HPDE6-E6E7 (cell line): Measurements from ENCODE around the gene SMIM1.
"Not testable (repeated sequence)": the region's sequence is repeated elsewhere in the genome, so short reads cannot be mapped to it uniquely, and the experiment has no call there.

Experiments
- DNase-seq: peaks from one replicate; pipeline ENCODE4 v3.0.0; 2011; ENCODE audit warnings: missing footprints; ENCODE audit errors: extremely low spot score

Gene SMIM1

DNA sequence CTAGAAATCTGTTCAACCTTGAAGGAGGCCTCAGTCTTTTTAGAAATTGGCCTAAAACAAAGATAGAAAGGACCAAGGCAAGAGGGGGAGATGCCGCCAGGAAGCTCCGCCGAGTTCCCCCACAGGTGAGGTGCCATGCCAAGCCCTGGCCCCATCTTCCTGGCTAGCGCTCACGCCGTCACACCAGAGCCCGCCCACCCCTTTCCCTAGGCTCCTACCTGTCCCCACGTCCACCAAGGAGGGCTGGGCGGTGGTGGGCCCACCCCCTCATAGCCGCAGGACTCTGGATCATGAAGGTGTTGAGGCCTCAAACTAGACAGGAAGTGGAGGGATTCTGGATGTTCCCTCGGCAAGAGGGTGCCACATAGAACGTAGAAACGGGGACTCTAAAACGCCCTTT is 35.8 kb upstream of the SMIM1 start:
- DNase-seq, result no peak

DNA sequence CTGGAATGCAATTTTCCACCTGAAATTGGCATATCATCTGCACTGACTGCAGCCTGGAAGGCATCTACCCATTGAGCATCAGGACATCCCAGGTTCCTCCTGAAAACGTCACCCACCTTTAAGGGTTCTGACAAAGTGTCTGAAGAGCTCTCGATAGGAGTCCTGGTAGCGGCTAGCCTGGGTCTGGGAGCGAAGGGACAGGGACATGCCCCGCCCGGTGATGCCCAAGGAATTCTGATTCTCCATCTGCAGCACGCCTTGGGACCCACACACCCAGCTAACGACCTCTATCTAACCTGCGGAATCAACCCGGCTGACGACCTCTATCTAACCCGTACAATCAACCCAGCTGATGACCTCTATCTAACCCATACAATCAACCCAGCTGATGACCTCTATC is 33.6 kb upstream of the SMIM1 start:
- no peak for DNase-seq

DNA sequence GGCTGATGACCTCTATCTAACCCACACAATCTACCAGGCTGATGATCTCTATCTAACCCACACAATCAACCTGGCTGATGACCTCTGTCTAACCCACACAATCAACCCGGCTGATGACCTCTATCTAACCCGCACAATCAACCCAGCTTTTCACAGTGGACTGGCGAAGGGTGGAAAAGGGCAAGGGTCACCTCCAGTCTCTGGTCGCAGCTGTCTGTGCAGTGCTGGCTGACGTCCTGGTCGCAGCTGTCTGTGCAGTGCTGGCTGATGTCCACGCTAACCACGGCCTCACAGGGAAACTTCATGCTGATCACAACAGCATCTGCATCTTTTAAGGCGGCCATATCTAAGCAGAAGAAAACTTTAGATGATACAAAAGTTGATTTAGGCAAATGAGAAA is 32.5 kb upstream of the SMIM1 start:
- DNase-seq, result no peak

DNA sequence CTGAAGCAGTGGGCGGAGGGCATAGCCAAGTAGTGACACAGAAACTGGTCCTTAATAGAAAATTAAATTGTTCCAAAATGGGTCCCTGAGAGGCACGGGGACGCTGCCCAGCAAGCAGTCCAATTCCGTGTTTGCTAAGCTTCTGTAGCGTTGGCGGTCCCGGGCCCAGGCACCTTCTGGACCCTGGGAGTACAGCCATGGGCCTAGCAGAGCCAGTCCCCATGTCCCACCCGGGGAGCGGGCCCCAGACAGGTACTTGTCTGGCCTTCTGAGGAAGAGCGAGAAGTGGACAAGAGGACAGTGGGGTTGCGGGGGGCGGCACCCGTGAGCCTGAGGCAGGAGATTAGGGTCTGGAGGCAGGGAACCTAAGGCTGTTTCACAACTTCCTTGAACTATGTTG is 31.8 kb upstream of the SMIM1 start:
- no peak for DNase-seq

DNA sequence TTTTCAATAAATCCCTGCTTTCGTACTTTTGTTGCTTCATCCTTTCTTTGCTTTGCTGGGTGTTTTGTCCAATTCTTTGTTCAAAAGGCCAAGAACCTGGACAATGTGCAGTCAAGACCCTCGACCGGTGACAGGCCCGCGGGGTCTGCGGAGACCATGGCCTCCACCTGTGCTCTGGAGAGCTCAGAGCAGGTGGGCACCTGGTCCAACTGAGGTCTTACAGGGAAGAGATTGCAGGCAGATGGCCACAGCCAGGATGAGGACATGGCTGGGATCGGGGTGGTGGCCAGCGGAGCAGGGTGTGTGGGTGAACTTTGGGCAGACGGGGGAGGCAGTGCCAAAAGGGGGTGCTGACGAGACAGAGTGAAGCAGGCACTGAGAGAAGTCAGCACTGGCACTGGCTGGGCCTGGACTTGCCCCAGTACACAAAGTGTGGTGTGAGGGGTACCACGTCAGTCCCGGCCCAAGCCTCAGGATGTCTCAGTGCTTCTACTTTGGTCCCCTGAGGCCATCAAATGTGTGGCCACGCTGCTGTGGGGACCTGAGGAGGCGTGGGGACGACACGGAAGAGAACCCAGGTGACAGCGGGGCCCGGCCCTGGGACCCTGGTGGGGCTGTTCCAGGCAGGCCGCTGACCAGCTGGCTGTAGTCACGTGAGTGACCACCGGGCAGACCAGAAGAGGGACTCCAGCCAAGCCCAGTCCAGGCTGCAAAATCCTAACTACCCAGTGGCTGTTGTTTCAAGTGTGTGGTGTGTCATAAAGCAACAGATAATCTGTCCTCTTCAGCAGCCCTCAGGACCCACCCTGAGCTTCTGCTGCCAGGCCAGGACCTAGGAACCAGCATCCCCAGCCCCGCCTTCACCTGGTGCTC is 30.7 kb upstream of the SMIM1 start:
- no peak for DNase-seq

DNA sequence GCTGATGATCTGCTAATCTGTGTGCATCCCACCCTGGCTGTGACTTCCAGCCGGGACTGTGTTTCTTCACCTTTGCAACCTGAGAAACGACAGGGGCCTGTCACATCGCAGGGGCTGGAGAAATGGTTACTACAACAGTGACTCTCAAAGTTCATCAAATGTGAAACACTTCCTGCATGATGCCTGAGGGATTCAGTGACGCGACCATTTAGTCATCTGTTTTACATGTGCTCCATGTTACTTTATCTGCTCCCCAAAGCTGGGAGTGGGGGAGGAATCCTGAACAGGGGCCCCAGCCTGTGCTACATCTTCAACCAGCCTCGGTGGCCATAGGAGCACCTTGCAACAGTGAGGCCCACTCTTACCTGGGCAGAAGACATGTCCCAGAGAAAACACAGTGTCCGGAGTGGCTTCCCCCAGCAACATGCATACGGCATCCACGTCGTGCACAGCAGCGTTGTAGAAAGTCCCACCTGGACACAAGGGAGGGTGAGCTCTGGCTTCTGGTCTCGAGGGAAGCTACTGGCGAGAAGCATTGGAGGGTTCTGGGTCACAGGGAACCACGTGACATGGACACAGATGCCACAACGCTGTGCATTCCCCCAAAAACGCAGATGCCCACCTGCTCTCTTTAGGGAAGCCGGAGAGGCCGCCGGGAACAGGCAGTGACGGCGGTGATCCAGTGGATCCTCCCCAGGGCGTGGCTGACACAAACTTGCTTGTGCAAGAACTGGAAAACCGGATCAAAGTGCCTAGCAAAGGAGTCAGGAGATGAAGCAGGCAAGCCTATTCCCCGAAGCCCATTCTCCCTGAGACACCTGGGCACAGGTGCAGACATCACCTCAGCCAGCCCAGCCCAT is 29.9 kb upstream of the SMIM1 start:
- no peak for DNase-seq

DNA sequence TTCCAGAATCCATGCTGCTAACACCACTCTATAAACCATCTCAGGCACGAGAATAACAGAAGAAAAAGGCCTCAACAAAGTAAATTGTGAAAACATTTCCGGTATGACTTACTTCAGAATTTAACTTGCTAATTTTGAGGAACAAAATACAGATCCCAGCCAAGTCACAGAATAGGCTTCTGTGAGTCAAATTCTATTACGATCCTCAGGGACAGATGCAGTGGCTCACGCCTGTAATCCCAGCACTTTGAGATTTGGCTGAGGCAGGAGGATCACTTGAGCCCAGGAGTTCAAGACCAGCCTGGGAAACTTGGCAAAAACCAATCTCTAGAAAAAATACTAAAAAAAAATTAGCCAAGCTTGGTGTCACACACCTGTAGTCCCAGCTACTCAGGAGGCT is 29.1 kb upstream of the SMIM1 start:
- no peak for DNase-seq

DNA sequence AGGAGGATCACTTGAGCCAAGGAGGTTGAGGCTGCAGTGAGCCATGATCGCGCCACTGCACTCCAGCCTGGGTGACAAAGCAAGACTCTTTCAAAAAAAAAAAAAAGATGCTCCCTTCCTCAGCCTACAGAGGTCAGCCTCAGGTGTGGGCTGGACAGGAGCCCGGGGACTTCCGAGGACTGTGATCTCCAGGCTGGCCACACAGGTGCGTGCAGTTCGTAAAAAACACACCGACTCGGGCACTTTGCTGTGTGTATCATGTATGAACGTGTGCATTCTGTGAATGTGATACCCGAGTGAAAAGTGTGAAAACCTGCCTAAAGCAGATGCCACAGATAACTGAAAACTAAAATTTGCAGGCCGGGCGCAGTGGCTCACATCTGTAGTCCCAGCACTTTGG is 28.7 kb upstream of the SMIM1 start:
- DNase-seq, result no peak

DNA sequence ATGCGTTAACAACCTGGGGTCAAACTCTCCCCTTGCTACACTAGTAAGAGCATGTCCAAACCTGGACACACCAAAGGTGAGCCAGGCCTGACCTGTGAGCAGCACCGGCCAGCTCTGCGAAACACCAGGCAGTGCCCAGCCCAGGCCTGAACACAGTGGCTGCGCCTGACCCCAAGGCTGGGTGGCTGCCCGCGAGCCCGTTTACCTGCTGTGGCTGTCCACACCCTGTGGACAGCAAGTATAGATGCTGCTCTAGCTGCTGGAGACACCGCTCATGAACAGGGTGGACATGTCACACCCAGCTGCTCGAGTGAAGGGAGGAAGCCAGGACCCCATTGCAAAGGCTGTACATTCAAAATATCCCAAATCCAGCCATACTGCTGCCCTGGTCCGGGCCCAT is 27.9 kb upstream of the SMIM1 start:
- no peak for DNase-seq

DNA sequence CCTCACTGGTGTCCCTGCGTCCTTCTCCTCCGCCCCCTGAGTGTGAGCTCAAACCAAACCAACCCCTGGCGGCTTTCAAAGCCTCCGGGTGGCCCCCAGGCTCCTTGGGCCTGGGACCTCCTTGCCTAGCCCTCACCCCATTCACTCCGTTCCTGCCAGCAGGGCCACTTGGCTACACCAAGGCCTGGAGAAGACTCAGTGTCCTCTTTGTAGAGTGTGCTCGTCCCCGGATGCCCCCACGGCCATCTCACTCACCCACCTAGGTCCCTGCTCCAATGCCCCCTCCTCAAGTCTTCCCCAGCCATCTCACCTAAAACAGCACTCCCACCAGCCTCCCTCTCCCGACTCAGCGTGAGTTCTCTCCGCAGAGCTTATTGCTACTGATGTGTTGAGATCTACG is 27.5 kb upstream of the SMIM1 start:
- no peak for DNase-seq

DNA sequence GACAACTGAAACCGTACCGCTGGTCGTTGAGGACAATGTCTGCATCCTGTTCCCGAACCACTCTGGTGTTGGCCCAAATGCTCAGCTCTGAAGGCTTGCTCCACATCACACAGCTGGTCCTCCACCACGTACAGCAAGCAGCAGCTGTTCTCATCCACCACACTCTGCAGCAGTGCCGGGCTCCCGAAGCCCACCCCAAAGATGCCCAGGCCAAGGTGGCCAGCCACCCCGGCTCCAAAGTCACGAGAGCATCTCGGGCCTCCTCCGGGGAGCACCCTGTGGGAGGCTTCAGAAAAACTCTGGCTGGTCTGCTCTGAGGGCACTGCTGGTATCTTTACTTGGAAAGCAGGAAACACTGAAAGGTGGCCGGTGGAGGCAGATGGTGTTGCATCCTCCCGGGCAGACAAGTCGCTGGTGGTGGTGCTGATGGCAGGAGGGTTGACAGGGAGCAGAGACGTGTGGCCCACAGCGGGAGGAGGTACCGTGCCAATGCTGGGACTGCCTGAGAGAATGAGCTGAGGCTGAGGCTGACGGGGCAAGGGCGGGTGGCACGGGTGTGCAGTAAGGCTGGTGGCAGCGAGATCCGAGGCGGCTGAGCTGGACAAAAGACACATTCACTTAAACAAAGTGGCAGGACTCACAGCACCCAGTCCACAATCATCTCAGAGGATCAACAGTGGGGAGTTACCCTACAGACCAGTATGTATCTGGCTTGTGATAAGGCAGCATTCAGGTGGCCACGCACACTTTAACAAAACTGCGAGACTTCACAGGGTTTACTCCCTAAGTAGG is 26.8 kb upstream of the SMIM1 start:
- no peak for DNase-seq

DNA sequence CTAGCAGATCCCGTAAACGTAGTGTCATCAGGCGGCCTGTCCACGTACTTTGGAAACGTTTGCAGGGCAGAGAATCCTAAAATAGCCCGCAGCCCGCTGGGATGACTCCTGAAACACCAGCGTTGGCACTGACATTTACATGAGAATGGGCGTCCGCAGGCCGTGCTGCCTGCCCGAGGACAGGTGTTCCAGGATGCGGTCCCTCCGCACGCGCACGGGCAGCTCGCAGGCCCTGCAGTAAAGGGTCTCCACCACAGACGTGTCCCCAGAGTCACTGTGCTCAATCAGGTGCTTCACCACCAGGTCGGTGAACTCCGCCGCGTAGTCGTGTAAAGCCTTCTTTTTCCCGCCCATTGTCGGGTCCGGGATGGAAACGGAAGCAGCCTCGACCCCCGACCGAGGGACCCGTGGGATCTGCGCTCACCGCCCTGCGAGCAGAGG is 26.1 kb upstream of the SMIM1 start:
- no peak for DNase-seq

DNA sequence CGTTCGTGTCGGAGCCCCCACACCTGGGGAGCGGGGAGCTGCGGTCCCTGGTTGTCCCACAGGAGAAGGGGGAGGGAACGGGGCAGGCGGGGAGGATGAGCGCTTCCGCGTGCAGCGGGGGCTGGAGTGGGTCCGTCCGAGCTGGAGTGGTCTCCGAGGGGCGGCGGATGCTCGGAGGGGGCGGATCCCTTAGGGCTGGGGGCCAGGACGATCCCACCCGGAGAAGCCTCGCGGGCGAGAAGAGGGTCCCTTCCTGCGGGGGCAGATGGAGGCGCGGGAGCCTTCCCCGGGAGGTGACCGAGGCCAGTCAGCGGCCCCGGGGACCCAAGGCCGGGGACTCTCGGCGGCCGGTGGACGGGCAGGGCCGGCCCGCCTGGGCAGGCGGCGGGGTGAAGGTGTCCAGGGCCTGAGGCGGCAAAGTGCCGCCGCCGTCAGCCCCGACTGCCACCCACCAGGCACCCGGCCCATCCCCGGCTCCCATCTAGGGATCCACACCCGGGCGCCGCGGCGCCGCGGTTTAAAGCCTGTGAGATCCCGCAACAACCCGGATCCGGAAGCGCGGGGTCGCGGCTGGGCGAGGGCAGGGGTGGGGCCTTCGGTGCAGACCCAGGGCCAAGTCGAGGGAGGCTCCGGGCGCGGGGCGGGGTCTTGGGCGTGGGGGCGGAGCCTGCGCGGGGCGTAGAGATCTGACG is 25.6 kb upstream of the SMIM1 start:
- peak; percentile 76 for DNase-seq

DNA sequence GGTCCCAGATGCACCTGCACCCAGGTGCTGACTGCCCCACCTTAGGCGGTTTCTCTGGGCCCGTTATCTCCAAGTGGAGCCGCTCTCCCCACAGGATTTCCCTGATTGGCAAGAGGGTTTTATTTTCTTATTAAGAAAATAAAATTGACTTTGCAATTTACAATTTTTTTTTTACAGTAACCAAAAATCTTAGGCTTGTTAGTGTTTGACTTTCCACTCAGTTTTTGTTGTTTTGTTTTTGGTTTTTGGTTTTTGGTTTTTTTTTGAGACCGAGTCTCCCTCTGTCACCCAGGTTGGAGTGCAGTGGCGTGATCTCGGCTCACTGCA is 25.1 kb upstream of the SMIM1 start:
- DNase-seq, result no peak

DNA sequence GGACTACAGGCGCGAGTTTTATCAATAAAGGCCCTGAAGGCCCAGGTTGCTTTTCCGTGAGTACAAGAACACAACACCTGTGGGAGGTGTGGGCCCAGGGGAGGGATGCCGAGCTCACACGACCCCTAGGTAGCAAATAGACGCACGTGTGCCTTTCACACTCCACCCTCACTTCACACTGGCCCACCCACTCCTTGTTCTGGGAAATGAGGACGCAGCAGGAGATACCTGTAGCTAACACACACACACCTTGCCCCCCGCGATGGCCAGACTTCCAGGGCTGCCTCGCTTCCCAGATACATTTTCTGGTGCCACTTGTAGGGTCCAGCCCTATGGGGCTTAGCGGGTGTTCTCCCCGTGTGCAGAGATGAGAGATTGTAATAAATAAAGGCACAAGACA is 24.6 kb upstream of the SMIM1 start:
- DNase-seq, result no peak

DNA sequence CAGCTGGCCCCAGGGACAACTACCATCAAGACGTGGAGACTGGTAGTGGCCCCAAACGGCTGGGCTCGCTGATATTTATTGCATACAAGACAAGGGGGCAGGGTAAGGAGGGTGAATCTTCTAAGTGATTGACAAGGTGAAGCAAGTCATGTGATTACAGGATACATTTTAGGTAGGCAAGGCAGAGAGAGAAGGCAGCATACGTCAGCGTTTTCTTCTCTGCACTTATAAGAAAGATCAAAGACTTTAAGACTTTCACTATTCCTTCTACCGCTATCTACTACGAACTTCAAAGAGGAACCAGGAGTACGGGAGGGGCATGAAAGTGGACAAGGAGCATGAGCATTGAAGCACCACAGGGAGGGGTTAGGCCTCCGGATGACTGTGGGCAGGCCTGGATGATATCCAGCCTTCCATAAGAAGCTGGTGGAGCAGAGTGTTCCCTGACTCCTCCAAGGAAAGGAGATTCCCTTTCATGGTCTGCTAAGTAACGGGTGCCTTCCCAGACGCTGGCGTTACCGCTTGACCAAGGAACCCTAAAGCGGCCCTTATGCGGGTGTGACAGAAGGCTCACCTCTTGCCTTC is 24.1 kb upstream of the SMIM1 start:
- not testable (repeated sequence) for DNase-seq

DNA sequence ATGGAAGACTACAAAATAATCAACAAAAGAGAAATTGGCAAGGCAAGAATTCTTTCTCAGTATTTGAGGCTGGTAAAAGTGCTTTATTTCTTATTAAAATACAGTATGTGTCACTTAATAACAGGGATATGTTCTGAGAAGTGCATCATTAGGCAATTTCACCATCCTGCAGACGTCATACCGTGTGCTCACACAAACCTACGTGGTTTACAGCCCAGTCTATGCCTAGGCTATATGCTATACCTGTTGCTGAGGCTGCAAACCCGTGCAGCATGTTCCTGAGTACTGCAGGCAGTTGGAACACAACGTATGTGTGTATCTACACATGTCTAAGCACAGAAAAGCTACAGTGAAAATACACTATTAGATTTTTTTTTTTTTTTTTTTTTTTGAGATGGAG is 23.0 kb upstream of the SMIM1 start:
- DNase-seq, result no peak

DNA sequence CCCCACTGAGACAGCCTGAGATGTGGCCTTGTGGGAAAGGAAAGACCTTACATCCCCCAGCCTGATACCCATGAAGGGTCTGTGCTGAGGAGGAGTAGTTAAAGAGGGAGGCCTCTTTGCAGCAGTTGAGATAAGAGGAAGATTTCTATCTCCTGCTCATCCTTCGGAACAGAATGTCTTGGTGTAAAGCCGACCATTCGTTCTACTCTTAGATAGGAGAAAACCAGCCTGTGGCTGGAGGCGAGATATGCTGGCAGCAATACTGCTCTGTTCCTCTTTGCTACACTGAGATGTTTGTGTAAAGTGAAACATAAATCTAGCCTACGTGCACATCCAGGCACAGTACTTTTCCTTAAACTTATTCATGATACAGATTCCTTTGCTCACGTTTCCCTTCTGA is 21.8 kb upstream of the SMIM1 start:
- DNase-seq, result no peak

DNA sequence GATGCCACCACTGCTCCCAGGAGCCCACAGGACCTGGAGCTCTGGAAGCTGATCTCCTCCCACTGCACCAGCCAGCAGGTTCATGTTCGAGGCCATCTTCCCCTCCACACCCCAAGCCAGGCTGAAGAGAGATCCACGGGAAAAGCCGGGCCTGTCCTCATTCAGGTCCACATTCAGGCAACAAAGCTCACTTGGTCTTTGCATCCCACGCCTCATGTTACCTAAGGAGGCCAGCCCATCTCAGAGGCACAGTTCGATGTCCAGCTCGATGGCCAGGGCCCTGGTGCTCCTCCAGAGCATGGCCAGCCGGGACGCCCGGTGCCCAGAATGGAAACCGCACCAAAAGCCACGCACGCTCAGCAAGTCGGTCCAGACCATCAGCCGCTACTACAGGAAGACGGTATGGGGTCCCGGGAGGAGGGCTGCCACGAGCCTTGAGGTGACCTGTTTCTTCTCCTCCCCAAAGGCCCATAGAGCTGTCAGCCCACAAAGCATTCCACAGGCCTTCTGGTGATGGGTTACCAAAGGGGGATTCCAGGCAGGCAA is 20.1 kb upstream of the SMIM1 start, which contains the start of gene CCDC27:
Gene CCDC27, plus strand, starts transcription at position 51 of the 546 bp plus-strand sequence. Its CDS starts 32 bp downstream, at position 83.
- no peak for DNase-seq

DNA sequence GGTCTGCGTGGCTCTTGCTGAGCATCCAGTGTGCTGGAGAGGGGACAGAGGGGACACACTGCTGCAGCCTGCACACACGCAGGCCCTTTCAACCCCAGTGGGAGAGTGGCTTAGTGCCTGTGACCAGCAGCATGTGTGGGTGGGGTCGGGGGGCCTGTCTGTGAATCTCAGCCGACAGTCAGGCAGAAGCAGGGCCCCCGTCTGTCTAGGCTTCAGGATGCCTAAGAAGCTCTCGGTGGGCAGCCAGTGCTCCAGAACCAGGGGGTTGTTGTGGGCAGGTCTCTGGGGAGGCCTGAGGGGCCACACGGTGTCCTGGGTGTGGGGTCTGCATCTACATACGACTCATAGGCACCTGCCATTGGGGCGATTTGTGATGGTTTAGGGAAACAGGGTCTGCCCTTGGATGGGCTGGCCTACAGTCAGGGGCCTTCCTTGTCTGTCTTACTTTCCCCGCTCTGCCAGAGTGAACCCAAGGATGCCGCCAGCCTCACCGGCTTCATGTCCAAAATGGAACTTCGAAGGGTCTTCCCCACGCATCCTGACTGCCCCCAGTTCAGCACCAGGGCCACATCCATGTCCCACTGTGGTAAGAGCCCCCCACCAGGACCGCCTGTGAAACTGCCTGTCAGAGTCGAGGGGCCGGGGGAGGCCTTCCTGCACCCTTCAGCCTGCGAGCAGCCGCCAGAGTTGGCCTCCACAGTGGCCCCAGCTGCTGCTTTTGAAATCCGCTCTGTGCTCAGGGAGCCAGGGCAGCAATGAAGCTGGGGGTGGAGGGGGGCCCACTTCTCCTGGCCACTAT is 18.7 kb upstream of the SMIM1 start:
- DNase-seq, result no peak
